Thoracic aorta (tissue), 2 donors: Measurements from ENCODE around the gene MCF2L. TPM values are rescaled to one million over a fixed set of nuclear protein-coding genes. Genes with fewer than 3 reads are reported as not detected.
"Not testable (repeated sequence)": the region's sequence is repeated elsewhere in the genome, so short reads cannot be mapped to it uniquely, and the experiment has no call there.

Experiments
- ATAC-seq: fragments of 150-250 bp; one replicate; pipeline ENCODE4 v1.8.0; 2017; ENCODE audit warnings: low read depth; ENCODE audit not compliant: insufficient number of reproducible peaks, low FRiP score
- DNase-seq: peaks from one replicate; pipeline ENCODE4 v3.0.0-alpha.2; 2020; ENCODE audit warnings: low spot score
- H3K27ac ChIP-seq, 2 donors: fragments of 200-600 bp; sonication (generic); 1 replicate in 1 of 2; 2 replicates in 1 of 2; pipeline ENCODE4 v1.5.1; 2016; ENCODE audit warnings: mild to moderate bottlenecking in 2 of 2, moderate library complexity in 2 of 2
- H3K27me3 ChIP-seq: fragments of 200-600 bp; sonication (generic); replicated peaks from 2 replicates; pipeline ENCODE4 v1.6.0; 2016; ENCODE audit warnings: mild to moderate bottlenecking; ENCODE audit not compliant: insufficient read depth
- H3K36me3 ChIP-seq: fragments of 200-600 bp; sonication (generic); one replicate; pipeline ENCODE4 v1.5.1; 2016
- H3K4me1 ChIP-seq, 2 donors: fragments of 200-600 bp; sonication (generic); 1 replicate in 1 of 2; 2 replicates in 1 of 2; pipeline versions ENCODE4 v1.5.1 to v1.6.0; 2016; ENCODE audit warnings: low read depth in 2 of 2, mild to moderate bottlenecking in 1 of 2; ENCODE audit not compliant: control insufficient read depth in 1 of 2
- H3K4me3 ChIP-seq: fragments of 200-600 bp; sonication (generic); 2 replicates; pipeline ENCODE4 v1.5.1; 2016; ENCODE audit warnings: mild to moderate bottlenecking
- H3K9me3 ChIP-seq: fragments of 200-600 bp; sonication (generic); 2 replicates; pipeline ENCODE4 v1.5.1; 2016
- total RNA-seq, 2 donors: library from RNA; depleted of rRNA; stranded (reverse); fragments of >200 nt; gene quantifications; one replicate each; pipeline versions ENCODE4 v1.1.0 to v1.2.3, GENCODE V29; 2016
- TF ChIP-seq, protein P1 (sequence below): fragments of 200-600 bp; sonication (generic); IDR thresholded peaks from one replicate; pipeline ENCODE4 v1.5.1; 2019; ENCODE audit warnings: antibody characterized with exemption

Gene MCF2L
- total RNA-seq, 2 donors from 2014 or later: 34.9 to 49.2 TPM

DNA sequence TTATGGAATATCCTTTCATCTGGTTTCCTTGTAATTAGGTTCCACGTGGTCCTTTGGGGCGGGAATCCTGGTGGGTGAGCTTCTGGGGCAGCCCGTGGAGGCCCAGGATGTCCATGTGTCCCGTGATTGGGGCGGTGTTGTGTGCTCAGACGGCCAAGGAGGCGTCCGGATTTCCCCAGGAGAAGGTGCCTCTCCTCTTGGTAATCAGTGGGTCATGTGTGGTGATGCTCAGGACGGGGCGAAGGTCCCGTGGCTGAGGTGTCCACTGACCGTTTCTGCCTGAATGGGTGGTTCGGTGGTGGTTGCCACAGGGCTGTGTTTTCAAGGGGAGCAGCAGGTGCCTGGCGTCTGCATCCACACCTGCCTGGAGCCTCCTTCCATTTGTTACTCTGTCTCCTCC is 84.4 kb downstream of the MCF2L start:
- no peaks in the 10 kb centered on the region for H3K36me3 ChIP-seq
- H3K27ac ChIP-seq: no peak overlapping the region
- peaks cover 0 to 25% of the 10 kb centered on the region in 2 donors for H3K4me1 ChIP-seq
- no peaks in the 10 kb centered on the region for H3K27me3 ChIP-seq
- DNase-seq (no peak), ATAC-seq (no peak)
- TF ChIP-seq, protein P1, sequence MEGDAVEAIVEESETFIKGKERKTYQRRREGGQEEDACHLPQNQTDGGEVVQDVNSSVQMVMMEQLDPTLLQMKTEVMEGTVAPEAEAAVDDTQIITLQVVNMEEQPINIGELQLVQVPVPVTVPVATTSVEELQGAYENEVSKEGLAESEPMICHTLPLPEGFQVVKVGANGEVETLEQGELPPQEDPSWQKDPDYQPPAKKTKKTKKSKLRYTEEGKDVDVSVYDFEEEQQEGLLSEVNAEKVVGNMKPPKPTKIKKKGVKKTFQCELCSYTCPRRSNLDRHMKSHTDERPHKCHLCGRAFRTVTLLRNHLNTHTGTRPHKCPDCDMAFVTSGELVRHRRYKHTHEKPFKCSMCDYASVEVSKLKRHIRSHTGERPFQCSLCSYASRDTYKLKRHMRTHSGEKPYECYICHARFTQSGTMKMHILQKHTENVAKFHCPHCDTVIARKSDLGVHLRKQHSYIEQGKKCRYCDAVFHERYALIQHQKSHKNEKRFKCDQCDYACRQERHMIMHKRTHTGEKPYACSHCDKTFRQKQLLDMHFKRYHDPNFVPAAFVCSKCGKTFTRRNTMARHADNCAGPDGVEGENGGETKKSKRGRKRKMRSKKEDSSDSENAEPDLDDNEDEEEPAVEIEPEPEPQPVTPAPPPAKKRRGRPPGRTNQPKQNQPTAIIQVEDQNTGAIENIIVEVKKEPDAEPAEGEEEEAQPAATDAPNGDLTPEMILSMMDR: no peak
- no peaks in the 10 kb centered on the region for H3K9me3 ChIP-seq
- no peak overlapping the region for H3K4me3 ChIP-seq

DNA sequence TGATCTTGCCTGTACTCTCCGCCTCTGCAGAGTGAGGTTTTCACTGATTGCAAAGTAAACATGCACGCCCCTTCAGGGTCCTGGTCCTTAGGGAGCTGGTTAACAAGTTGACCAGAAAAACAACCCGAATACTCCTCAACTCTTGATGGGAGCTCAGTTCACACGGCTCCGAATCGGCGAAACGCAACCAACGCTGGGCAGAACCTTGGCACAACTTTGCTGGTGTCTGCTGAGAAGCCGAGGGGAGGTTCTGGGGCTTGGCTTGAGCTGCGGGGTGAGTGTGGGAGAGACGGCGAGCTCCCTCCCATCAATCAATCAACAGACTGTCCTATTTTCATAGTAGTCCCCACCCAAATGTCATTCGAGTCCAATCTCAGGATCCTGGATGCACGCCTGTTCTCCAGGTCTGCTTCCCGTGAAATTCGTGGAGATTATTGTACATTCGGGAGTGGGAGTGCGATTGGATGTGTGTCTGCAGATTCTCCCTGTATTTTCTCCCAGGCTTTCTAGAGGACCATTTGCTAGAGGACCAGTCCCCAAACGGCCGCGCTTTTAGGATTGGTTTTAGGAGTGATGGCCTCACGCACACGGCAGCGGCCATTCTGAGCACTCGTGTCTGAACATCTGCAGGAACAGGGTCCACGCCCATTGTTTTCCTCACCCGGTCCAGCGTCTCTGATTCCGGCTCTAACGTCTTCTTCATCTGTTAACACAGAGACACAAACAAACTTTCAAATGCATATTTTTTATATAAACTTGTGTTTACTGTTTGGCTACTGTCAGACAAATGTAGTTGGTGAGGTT is 85.0 kb downstream of the MCF2L start:
- no peaks in the 10 kb centered on the region for H3K36me3 ChIP-seq
- H3K27ac ChIP-seq: no peak overlapping the region
- H3K4me3 ChIP-seq: no peak overlapping the region
- ATAC-seq: no peak
- no peaks in the 10 kb centered on the region for H3K9me3 ChIP-seq
- TF ChIP-seq, protein P1: no peak
- no peaks in the 10 kb centered on the region for H3K27me3 ChIP-seq
- DNase-seq: no peak
- peaks cover 0 to 22% of the 10 kb centered on the region in 2 donors for H3K4me1 ChIP-seq

DNA sequence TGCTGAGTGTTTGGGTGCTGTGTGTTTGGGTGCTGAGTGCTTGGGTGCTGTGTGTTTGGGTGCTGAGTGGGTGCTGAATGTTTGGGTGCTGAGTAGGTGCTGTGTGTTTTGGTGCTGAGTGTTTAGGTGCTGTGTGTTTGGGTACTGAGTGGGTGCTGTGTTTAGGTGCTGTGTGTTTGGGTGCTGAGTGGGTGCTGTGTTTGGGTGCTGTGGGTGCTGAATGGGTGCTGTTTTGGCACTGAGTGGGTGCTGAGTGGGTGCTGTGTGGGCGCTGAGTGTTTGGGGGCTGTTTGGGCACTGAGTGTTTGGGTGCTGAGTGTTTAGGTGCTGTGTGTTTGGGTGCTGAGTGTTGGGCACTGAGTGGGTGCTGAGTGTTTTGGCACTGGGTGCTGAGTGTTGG is 88.1 kb downstream of the MCF2L start:
- no peak for ATAC-seq
- H3K27ac ChIP-seq: no peak overlapping the region
- no peaks in the 10 kb centered on the region for H3K27me3 ChIP-seq
- DNase-seq: no peak
- no peaks in the 10 kb centered on the region for H3K9me3 ChIP-seq
- no peaks in the 10 kb centered on the region for H3K4me1 ChIP-seq
- no peaks in the 10 kb centered on the region for H3K36me3 ChIP-seq
- TF ChIP-seq, protein P1: no peak
- H3K4me3 ChIP-seq: no peak overlapping the region

DNA sequence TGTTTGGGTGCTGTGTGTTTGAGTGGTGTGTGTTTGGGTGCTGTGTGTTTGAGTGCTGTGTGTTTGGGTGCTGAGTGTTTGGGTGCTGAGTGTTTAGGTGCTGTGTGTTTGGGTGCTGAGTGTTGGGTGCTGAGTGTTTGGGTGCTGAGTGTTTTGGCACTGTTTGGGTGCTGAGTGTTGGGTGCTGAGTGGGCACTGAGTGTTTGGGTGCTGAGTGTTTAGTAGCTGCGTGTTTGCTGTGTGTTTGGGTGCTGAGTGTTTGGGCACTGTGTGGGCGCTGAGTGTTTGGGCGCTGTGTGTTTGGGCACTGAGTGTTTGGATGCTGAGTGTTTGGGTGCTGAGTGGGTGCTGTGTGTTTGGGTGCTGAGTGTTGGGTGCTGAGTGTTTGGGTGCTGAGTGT is 88.5 kb downstream of the MCF2L start:
- not testable (repeated sequence) for H3K27me3 ChIP-seq, ATAC-seq, H3K27ac ChIP-seq, H3K36me3 ChIP-seq, DNase-seq, H3K4me1 ChIP-seq, H3K9me3 ChIP-seq, H3K4me3 ChIP-seq

DNA sequence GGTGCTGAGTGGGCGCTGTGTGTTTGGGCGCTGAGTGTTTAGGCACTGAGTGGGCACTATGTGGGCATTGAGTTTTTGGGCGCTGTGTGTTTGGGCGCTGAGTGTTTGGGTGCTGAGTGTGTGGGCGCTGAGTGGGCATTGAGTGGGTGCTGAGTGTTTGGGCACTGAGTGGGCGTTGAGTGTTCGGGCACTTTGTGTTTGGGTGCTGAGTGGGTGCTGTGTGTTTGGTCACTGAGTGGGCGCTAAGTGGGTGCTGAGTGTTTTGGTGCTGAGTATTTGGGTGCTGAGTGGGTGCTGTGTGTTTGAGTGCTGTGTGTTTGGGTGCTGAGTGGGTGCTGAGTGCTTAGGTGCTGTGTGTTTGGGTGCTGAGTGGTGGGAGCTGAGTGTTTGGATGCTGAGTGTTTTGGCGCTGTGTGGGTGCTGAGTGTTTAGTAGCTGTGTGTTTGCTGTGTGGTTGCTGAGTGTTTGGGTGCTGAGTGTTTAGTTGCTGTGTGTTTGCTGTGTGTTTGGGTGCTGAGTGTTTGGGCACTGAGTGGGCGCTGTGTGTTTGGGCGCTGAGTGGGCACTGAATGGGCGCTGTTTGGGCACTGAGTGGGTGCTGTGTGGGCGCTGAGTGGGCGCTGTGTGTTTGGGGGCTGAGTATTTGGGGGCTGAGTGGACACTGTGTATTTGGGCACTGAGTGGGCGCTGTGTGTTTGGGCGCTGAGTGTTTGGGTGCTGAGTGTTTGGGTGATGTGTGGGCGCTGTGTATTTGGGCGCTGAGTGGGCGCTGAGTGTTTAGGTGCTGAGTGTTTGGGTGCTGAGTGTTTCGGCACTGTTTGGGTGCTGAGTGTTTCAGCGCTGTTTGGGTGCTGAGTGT is 89.3 kb downstream of the MCF2L start:
- no peak for ATAC-seq
- TF ChIP-seq, protein P1: no peak
- Histone ChIP-seq H3K27me3 (no peaks in the 10 kb centered on the region), H3K36me3 (no peaks in the 10 kb centered on the region), H3K27ac (no peak overlapping the region), H3K4me1 (no peaks in the 10 kb centered on the region), H3K9me3 (no peaks in the 10 kb centered on the region), H3K4me3 (no peak overlapping the region)
- no peak for DNase-seq
